GM19043 (cell line): Measurements from ENCODE around the gene FGF6.
"Not testable (repeated sequence)": the region's sequence is repeated elsewhere in the genome, so short reads cannot be mapped to it uniquely, and the experiment has no call there.

Experiments used
- ATAC-seq: cut with Tn5 transposase; IDR thresholded peaks from one replicate; pipeline ENCODE4 v1.9.1; 2021; ENCODE audit warnings: low read depth; ENCODE audit not compliant: unreplicated experiment

Gene FGF6

DNA sequence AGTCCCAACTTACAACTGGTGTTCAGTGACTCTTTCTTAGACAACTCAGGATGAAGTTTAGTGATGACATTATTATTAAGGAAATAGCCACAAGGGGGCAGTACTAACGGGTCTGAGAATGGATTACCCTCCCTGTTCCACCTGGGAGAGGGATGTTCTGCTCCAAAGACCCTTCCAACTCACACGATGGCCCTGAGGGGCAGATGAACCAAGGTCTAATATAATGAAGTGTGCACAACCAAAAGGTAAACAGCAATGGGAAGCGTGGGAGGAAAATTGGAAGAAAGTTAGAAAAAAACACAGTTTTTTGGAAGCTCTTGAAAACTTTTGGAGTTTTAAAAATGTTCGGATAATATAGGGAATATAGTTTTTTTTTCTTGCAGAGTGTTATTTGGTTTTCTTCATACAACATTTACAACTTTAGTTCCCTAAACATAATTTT is 24.0 kb downstream of the FGF6 start:
- ATAC-seq, result no peak

DNA sequence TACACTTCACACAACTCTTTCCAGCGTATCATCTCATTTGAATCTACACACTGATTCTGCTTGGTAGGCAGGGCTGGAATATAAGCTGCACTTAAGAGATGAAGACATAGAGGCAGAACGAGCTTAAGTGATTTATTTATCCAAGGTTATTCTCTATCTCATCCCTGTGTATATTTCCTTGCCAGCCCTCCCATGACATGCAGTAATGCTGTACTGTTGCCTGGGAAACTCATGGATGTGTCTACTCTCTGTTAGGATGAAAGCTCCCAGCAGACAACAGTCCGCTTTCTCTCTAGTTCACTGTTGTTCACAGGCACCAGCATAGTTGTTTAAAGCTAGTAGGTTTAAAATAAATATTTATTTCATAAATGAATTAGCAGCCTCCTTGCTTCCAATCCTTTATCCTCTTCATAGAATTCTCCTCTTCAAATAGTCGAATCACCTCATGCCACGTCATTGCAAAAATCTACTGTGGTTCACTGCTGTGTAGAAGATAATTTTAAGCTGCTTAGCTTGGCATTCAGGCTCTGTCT is 25.4 kb downstream of the FGF6 start:
- ATAC-seq, result no peak

DNA sequence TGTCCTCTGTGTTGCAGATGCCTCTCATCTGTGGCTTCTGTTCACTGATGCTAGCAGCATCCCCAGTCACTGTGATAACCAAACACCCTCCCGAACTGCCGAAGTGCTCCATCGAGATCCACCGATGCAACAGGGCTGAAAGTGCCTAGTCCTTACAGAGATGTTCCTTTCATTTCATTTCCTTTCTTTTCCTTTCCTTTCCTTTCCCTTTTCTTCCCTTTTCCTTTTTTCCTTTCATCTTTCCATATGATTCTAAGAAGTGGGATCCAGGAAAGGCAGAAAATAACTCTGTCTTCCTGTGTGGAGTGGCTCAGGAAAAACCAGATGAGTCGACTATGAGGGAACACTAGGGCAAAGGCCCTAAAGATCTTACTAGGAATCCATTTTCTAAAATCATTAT is 26.7 kb downstream of the FGF6 start:
- ATAC-seq, result no peak

- ATAC-seq, result no peak
These were observed 27.7 kb downstream of the FGF6 start for GRCh38 chr12:4417936-4418335.

DNA sequence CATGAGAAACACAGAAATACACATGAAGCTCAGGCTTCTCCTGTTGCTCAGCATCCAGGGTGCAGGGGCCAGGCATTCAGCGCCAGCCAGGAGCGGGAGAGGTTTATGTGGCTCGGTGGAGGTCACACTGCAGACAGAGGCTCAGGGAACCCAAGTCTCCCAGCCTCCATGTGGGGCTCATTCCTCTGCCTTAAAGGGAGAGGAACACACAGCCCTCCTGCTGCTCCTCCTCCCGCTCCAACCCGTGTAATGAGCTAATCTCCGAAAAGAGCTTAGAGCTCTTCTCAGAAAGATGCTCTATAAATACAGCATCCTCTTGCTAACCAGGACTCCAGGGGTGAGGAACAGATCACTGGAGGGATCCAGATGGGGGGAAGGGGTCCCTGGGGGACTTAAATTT is 28.2 kb downstream of the FGF6 start:
- no peak for ATAC-seq

DNA sequence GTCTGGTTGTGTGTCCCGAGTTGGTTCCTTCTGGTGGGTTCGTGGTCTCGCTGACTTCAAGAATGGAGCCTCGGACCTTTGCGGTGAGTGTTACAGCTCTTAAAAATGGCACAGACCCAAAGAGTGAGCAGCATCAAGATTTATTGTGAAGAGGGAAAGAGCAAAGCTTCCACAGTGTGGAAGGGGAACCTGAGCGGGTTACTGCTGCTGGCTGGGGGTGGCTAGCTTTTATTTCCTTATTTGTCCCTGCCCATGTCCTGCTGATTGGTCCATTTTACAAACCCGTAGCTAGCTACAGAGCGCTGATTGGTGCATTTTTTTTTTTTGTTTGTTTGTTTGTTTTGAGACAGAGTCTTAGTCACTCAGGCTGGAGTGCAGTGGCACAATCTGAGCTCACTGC is 29.3 kb downstream of the FGF6 start:
- no peak for ATAC-seq

DNA sequence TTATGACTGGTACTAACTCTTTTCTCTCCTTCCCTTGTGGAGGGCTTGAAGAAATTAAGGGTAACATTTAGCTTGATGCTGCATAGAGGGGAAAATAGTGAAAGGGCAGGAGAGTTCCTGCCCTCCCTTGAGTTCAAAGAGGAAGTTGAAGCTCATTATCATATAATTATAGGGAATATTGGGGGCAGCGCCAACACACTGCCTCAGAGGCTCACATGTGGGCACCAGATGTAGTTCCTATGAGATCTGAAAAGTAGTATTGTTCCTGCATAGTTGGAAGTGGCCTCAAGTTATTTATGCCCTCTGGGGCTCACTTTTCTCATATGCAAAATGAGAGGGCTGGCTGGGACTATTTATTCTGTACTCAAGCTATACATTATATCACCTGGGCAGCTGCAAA is 33.1 kb downstream of the FGF6 start:
- no peak for ATAC-seq

DNA sequence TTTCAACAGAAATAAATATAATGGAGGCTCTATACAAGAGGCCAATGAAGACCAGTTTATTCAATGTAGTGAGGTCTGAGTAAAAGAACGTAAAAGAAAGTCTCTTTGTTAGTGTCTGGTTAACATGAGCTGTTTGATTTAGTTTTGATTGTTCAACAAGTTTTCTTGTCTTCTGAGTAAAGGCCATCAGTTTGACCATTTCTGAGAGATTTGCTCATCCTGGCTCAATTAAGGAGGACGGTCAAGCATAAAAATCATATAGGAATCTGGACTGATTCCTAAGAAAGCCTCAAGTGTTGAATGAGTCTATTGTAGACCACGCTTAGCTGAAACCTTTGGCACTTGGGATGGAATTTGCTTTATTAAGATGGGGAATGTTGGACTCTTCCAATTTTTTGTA is 33.6 kb downstream of the FGF6 start:
- ATAC-seq, result no peak

- ATAC-seq, result no peak
These were observed 38.5 kb downstream of the FGF6 start for GRCh38 chr12:4407136-4407535.

DNA sequence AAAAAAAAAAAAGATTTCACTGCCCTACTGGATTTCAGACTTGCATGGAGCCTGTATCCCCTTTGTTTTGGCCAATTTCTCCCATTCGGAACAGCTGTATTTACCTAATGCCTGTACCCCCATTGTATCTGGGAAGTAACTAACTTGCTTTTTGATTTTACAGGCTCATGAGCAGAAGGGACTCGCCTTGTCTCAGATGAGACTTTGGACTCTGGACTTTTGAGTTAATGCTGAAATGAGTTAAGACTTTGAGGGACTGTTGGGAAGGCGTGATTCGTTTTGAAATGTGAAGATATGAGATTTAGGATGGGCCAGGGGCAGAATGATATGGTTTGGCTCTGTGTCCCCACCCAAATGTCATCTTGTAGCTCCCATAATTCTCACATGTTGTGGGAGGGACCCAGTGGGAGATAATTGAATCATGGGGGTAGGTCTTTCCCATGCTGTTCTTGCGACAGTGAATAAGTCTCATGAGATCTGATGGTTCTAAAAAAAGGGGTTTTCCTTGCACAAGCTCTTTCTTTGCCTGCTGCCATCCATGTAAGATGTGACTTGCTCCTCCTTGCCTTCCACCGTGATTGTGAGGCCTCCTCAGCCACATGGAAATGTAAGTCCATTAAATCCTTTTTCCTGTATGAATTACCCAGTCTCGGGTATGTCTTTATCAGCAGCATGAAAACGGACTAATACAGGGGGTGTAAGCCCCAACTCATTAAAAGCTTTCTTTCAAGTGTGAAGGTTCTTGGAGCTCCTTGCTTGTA is 40.6 kb downstream of the FGF6 start:
- not testable (repeated sequence) for ATAC-seq

DNA sequence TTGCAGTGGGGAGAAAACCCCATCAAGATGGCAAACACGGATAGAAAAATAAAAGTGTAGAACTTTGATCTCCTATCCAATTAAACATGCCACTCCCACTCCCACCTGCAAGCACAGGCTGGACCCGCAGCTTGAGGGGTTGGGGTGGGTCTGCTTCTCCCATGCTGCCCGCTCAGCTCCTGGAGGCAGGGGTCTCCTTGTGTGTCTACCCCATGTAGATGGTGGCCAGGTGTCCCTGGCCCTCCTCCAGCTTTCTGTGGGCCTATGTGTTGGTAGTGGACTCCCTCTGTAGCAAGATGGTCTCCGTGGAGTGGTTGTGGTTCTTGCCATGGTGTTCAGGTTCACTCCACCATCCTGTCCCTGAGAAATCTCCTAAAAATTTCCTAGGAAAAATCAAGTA is 42.6 kb downstream of the FGF6 start:
- no peak for ATAC-seq

- no peak for ATAC-seq
These were observed 44.5 kb downstream of the FGF6 start for GRCh38 chr12:4401117-4401516.

GRCh38 chr12:4395818-4396217 is 49.8 kb downstream of the FGF6 start:
- ATAC-seq, result no peak

DNA sequence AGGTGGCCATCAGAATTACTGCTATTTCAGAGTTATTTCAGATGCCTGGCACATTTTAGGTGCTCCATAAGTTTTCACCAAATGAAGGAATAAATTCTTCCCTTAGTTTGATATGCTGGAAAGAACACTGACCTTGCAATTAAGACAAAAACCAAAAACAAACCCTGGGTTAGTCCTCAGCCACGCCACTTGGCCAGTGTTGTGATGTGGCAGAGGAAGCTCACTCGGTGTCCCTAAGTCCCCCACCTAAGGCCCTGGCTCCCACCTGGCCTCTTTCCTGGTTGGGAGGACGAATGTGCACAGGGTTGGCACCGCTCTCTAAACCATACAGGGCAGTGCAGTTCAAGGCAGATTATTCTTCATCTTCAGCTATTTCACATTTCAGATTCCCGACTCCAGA is 52.4 kb downstream of the FGF6 start:
- no peak for ATAC-seq

DNA sequence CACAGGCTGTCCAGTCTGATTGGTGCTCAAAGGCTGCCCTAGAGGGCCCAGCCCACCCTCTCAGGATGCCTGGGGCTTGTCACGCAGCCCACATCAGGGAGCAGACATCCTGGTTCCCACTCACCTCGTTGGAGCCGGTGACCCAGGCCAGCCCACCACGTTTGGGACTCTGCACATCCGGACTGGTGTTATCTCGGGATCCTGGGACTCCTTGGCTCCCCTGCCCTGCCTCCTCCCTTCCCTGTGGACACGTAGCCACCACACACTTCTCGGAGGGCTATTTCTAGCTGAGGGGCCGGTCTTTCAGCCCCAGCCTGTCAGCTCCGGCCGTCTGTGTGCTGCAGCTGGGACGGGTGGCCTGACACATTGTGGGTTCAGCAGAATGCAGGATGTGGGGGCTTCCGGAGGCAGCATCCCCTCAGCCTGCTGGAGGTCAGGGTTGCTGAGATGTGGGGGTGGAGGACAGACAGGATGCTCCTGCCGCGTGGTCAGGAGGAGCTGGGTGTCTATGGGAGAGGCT is 53.3 kb downstream of the FGF6 start:
- no peak for ATAC-seq

- no peak for ATAC-seq
These were observed 57.0 kb downstream of the FGF6 start for GRCh38 chr12:4388662-4389061.

DNA sequence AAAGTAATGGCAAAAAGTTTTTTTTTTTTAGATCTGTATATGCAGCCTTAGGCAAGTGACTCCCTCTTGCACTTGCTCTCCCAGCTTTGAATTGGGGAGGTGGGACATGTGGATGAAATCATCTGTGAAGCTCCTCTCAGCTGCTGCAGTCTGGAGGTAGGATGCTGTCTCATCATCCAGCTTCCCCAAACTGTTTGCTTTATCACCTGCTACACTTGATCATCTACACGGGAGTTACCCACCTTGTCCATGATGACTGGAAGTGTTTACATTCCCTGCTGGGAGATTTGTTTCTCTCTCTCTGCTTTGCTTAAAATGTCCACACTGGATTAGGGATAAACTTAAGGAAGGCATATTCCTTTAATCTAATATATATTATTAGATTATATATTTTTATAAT is 57.6 kb downstream of the FGF6 start:
- no peak for ATAC-seq

DNA sequence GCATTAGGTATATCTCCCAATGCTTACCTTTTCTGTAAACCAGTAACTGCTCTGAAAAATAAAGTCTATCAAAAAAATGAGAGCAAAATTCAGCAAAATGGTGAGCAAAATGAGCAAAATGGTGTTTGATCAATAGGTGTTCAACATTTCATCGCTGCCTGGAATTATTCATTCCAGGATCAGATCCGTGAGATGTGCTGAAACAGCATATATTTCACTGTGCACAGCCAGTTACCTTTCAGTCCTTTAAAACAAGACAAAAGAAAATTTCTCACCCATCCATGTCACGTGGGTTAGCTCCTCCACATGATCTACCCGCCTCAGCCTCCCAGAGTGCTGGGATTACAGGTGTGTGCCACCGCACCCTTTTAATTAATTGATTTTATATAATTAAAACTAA is 58.0 kb downstream of the FGF6 start:
- ATAC-seq, result no peak

DNA sequence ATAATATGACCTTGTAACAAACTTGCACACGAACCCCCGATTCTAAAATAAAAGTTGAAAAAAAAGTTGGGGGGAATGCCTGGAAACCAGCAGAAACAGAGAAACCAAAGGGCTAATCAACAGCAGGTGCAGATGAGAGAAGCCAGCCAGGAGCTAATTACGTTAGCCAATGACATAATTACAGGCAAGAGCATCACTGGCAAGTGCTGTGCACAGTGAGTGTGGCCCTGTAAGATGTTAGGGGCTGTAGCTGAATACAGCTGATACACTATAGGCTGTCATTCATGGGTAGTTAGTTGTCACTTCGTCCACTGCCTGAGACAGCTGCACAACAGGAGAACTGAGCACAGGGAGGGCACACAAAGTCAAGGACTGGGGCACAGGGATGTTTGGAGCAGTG is 58.8 kb downstream of the FGF6 start:
- no peak for ATAC-seq
